DND-41 (cell line): ENCODE measurements around the gene NTM.

ENCODE experiments used
- CTCF ChIP-seq: IDR thresholded peaks from 2 replicates; pipeline ENCODE4 v1.5.1; 2012; ENCODE audit warnings: borderline replicate concordance, low read length, moderate library complexity, mild to moderate bottlenecking; ENCODE audit not compliant: poor library complexity, severe bottlenecking; ENCODE audit errors: extremely low read depth
- EZH2 ChIP-seq: IDR thresholded peaks from 3 replicates; pipeline ENCODE4 v1.6.1; 2012; ENCODE audit warnings: borderline replicate concordance, low read depth, mild to moderate bottlenecking, moderate library complexity, low read length, inconsistent platforms; ENCODE audit not compliant: severe bottlenecking

GRCh38 chr11:132342408-132342807 lies 972.0 kb downstream of the NTM start:
- TF ChIP-seq CTCF (no peak), EZH2 (no peak)
